Ovary (tissue), 3 donors: Measurements from ENCODE around the gene NEDD4.

Experiments used
- EP300 ChIP-seq: sonication (generic); formaldehyde crosslinking; IDR thresholded peaks from one replicate; pipeline ENCODE4 v1.6.1; 2017; ENCODE audit warnings: antibody characterized with exemption
- POLR2A ChIP-seq: fragments of 450-650 bp; IDR thresholded peaks from one replicate; pipeline ENCODE4 v1.6.1; 2017; ENCODE audit warnings: antibody characterized with exemption, mild to moderate bottlenecking, moderate library complexity
- TF ChIP-seq, protein P1 (sequence below), 3 donors: fragments of 450-650 bp in 2 of 3; fragments of 200-600 bp in 1 of 3; IDR thresholded peaks; one replicate each; pipeline versions ENCODE4 v1.5.1 to v1.8.0; 2016 to 2022; ENCODE audit warnings: antibody characterized with exemption in 3 of 3, mild to moderate bottlenecking in 1 of 3
- donor health status: DM: no; HTN: no; CAD: no.

DNA sequence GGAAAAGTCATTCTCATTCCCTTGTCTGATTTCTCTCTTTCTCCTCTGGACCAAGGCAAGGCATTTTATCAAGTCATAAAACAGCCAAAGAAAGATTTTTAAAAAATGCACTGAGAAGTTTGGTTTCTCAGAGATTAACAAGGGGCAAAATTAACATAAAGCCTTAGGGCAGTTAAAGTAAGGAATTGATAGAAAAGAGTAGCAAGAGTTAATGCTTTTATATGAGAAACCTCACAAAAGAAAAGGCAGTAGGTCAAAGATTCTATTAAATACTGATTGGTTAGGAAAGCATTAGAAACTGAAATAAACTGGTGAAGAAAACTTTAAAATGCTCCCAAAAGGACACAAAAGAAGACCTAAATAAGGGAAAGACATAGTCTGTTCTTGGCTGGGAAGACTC, 129.5 kb downstream of the NEDD4 start:
- TF ChIP-seq EP300 (no peak), POLR2A (no peak)
- TF ChIP-seq, protein P1, sequence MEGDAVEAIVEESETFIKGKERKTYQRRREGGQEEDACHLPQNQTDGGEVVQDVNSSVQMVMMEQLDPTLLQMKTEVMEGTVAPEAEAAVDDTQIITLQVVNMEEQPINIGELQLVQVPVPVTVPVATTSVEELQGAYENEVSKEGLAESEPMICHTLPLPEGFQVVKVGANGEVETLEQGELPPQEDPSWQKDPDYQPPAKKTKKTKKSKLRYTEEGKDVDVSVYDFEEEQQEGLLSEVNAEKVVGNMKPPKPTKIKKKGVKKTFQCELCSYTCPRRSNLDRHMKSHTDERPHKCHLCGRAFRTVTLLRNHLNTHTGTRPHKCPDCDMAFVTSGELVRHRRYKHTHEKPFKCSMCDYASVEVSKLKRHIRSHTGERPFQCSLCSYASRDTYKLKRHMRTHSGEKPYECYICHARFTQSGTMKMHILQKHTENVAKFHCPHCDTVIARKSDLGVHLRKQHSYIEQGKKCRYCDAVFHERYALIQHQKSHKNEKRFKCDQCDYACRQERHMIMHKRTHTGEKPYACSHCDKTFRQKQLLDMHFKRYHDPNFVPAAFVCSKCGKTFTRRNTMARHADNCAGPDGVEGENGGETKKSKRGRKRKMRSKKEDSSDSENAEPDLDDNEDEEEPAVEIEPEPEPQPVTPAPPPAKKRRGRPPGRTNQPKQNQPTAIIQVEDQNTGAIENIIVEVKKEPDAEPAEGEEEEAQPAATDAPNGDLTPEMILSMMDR (IDR thresholded peaks at IDR 0.05): no peak
